ENCODE results near the gene NSMF.

The NSMF gene

GRCh38 chr9:137491735-137492432 is 32.8 kb upstream of the NSMF start:
- DNase-seq: no peak

- DNase-seq: no peak
These were observed 31.5 kb upstream of the NSMF start for GRCh38 chr9:137490532-137491186.

- no peak for DNase-seq
These were observed 29.8 kb upstream of the NSMF start for GRCh38 chr9:137488906-137489305.

- peak; percentile 31 for DNase-seq
These were observed 29.2 kb upstream of the NSMF start for GRCh38 chr9:137488327-137488653.

GRCh38 chr9:137487454-137488326 is 28.6 kb upstream of the NSMF start:
- DNase-seq: peak; percentile 36

- peak; percentile 43 for DNase-seq
These were observed 27.7 kb upstream of the NSMF start for GRCh38 chr9:137486545-137487453.

GRCh38 chr9:137486141-137486490 is 27.0 kb upstream of the NSMF start:
- DNase-seq: peak; percentile 32

GRCh38 chr9:137485343-137486140 is 26.4 kb upstream of the NSMF start:
- no peak for DNase-seq

- DNase-seq: no peak
These were observed 25.6 kb upstream of the NSMF start for GRCh38 chr9:137484551-137485315.

- DNase-seq: peak; percentile 31
These were observed 23.1 kb upstream of the NSMF start for GRCh38 chr9:137482094-137482781.

- DNase-seq: peak; percentile 20
These were observed 21.9 kb upstream of the NSMF start for GRCh38 chr9:137480686-137481683.

- DNase-seq: peak; percentile 36
These were observed 21.0 kb upstream of the NSMF start for GRCh38 chr9:137479892-137480685.

GRCh38 chr9:137478962-137479861 is 20.1 kb upstream of the NSMF start:
- DNase-seq: peak; percentile 54

- DNase-seq: no peak
These were observed 19.5 kb upstream of the NSMF start for GRCh38 chr9:137478613-137478961.

- DNase-seq: peak; percentile 39
These were observed 18.9 kb upstream of the NSMF start for GRCh38 chr9:137477778-137478612.

GRCh38 chr9:137476856-137477255 is 17.7 kb upstream of the NSMF start:
- DNase-seq: no peak

Measured in right forelimb (tissue), 1 donor.